GM04503 (cell line): ENCODE data around the gene RBP7.

ENCODE experiments used
- DNase-seq: peaks from one replicate; pipeline ENCODE4 v3.0.0-alpha.2; 2012; ENCODE audit warnings: low read depth

RBP7 gene

DNA sequence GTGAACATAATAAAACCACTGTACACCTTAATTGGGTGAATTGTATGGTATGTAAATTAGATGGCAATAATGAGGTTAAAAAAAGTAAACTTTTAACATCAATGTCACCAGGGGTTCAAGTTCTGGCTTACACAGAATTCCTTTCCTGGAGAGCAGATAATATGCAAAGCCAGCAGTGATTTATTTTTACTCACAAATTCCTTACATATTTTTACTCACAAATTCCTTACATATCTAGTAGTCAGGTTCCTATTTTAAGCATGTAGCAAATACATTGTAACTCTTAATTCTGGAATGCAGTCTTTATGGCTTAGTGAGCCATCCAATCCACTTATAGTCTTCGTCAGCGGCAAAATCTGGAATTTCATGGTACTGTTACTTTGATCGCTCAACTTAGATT, 34.4 kb downstream of the RBP7 start:
- DNase-seq: no peak

- peak; percentile 69 for DNase-seq
Observed at GRCh38 chr1:10032590-10033358, 35.7 kb downstream of the RBP7 start, which contains the start of gene UBE4B. UBE4B (plus strand) TSS chr1:10032958; CDS start chr1:10033671, 713 bp downstream.

DNA sequence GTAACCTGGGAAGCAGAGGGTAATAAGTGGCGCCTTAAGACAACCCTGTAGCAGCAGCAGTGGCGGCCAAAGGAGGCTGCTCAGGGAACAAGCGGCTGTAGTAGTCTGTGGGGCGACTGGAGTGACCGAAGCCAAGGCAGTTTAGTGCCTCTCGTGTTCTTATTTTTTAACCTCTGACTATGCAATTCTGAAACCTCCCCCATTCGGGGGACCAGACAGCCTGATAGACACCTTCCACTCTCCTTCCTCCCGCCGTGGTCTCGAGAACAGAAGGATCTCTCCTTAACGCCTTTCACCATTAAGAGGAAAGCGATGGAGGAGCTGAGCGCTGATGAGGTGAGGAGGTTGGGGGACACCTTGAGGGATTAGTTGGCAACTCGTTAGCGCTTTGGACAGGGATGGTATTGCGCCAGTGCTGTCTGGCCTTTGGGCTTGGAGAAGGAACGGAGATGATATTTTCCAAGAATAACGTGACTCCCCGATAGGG, 36.4 kb downstream of the RBP7 start:
- no peak for DNase-seq

DNA sequence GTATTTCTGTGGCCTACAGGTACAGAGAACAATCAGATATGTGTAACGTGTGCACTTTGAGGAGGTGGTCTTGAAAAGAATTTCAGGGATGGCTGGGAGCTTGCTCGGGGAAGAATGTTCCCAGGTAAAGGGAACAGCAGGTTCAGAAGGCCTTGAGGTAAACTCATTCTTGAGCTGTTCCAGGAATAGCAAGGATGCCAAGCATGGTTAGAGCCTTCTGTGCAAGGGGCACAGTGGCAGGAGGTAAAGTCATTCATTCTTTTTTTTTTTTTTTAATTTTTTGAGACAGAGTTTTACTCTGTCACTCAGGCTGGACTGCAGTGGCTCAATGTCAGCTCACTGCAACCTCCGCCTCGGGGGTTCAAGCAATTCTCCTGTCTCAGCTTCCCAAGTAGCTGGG, 45.7 kb downstream of the RBP7 start:
- no peak for DNase-seq

DNA sequence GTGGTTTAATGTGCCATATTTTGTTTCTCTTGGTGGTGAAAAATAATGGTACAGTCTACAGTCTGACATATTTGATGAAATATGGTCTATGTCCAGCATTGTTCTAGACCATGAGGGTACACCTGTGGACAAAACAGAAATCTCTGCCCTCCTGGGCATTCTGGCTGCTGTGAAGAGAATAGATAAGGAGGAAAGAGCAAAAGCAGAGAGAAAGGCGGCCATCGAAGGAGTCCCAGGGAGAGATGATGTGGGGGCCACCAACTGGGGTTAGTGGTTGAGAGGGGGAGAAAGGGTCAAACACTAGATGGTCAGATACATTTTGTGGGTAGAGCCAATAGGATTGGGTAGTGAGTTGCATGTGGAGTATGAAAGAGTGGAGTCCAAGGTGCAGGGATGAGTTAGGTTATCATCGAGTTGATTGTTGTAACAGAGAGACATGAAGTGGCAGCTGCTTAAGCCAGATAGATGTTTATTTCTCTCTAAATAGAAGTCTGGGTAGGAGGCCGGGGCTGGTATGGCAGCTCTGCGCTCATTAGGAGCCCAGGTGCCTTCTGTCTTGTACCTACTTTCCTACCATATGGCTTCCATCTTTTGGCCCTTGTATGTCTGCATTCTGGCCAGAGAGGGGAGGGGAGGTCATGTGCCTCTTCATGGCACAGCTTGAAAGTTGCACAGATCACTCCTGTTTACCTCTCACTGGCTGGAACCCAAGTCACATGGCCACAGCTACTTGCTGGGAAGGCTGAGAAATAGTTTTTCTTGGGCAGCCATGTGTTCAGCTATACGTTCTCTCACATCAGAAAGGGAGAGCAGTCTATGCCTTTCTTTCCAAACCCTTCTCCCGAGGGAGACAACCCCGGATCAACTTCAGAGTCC, 48.7 kb downstream of the RBP7 start:
- DNase-seq: no peak

GRCh38 chr1:10046356-10047085, 49.5 kb downstream of the RBP7 start:
- DNase-seq: no peak

- no peak for DNase-seq
Observed at GRCh38 chr1:10048601-10049000, 51.6 kb downstream of the RBP7 start.

- no peak for DNase-seq
Observed at GRCh38 chr1:10050611-10051010, 53.6 kb downstream of the RBP7 start.

- no peak for DNase-seq
Observed at GRCh38 chr1:10051656-10052055, 54.6 kb downstream of the RBP7 start.

DNA sequence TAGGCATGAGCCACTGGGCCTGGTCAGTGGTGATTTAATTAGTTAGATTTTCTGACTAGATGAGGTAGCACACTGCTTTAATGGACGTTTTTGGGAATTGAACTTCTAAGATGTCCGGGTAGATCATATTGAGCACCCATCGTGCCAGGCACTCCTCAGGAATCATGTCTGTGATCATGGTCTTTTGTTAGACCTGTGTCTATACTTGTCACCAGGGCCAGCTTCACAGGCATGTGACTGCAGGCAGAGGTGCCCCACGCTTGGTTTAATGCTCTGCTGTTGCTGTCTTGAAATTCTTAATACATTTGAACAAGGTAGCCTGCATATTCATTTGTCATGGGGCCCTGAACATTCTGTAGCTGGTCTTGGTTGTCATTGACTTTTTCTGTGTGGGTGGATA, 55.3 kb downstream of the RBP7 start:
- no peak for DNase-seq

- DNase-seq: no peak
Observed at GRCh38 chr1:10054465-10054864, 57.4 kb downstream of the RBP7 start.

DNA sequence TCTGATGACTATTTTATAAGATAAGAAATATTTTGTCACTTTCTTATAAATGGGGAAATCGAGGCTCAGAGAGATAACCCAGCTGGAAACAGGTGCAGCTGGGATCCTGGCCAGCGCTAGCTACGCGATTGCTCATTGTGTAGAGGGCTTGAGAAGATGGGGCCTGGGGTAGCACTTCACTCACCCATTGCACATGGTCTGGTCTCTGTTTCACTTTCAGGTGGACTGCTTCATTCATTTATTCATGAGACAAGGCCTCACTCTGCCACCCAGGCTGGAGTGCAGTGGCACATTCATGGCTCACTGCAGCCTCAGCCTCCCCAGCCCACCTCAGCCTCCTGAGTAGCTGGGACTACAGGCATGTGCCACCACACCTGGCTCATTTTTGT, 59.6 kb downstream of the RBP7 start:
- DNase-seq: no peak

GRCh38 chr1:10057343-10057742, 60.3 kb downstream of the RBP7 start:
- DNase-seq: no peak

GRCh38 chr1:10057796-10058195, 60.8 kb downstream of the RBP7 start:
- no peak for DNase-seq

DNA sequence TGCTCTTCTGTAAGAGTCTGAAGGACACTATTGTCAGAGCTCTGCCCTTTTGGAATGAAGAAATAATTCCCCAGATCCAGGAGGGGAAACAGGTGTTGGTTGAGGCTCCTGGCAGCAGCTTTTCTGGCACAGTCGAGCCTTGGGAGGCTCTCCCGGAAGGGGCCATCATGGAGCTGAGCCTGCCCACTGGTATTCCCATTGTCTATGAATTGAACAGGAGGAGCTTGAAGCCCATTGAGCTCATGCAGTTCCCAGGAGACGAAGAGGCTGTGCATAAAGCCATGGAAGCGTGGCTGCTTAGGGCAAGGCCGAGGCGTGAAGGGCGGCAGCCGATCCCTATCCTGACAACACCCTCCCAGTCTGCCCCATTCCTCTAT, 62.3 kb downstream of the RBP7 start:
- no peak for DNase-seq

GRCh38 chr1:10060311-10061100, 63.5 kb downstream of the RBP7 start:
- DNase-seq: no peak

- DNase-seq: no peak
Observed at GRCh38 chr1:10061276-10061675, 64.2 kb downstream of the RBP7 start.

DNA sequence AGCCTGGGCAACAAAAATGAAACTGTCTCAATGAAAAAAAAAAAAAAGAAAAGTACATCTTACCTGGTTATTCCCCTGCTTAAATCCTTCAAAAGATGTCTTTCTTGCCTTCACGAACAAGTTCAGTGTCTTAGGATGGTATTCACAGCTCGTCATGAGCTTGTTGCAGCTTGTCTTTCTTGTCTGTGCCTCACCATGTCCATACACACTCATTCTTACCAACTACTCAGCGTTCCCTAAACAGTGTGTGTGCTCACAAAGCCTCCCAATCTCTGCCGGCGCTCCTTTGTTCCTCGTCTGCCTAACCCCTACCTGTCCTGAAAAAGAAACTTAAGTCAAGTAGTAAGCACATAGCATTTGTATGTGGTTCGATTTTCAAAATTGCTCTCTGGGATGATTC, 66.8 kb downstream of the RBP7 start:
- DNase-seq: no peak

DNA sequence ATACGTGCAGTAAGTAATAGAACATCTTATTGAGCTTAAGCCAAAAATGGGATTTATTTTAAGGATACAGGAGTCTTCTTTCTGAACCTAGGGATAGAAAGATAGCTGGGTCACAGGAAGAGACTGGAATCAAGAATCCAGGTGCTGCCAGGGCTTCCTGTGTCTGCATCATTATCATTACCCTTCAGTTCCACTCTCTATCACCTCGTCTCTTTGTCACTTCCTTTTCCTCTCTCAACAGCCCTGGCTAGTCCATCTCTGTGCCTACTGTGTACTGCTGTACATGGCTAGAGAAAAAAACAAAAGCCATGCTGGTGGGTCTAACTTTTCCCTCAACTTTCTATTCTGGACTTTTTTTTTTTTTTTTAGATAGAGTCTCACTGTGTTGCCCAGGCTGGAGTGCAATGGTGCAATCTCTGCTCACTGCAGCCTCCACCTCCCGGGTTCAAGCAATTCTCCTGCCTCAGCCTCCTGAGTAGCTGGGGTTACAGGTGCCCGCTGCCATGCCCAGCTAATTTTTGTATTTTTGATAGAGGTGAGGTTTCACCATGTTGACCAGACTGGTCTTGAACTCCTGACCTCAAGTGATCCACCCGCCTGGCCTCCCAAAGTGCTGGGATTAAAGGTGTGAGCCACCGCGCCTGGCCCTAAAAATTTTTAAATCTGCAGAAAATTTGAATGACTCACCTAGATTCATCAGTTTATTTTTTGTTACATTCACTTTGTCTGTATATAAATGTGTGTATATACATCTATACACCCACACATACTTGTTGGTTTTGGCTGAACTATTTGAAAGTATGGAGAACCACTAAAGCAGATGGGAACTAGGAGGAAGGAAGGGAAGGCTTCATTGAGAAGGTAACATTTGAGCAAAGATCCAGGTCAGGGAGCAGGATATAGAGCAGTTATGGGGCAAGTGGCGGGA, 67.7 kb downstream of the RBP7 start:
- DNase-seq: no peak

DNA sequence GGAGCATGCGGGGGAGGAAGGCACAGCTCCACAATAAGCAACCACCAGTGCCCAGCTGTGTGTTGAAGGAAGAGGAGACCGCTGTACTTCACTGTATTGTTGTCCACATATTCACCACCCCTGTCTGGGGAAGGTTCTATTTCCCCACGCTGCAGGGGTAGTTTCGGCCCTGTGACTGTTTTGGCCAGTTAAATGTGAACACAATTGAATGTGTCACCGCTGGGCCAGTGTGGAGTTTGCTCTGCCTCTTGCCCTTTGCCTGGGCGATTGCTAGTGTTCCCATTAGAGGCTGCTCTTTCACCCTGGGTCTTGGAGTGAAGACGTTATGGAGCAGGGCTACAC, 68.3 kb downstream of the RBP7 start:
- no peak for DNase-seq
